LNCAP (cell line): Measurements from ENCODE around the gene MAPK7.

Experiments used
- CTCF ChIP-seq: fragments of 450-650 bp; IDR thresholded peaks from 2 replicates; pipeline ENCODE4 v1.5.1; 2017; ENCODE audit warnings: mild to moderate bottlenecking

The MAPK7 gene

GRCh38 chr17:19363114-19363438 is 15.2 kb upstream of the MAPK7 start:
- peak; percentile 13; the same call in 1 of the 2 replicates for TF ChIP-seq CTCF

GRCh38 chr17:19363460-19364035 is 14.8 kb upstream of the MAPK7 start:
- TF ChIP-seq CTCF, result no peak

- no peak for TF ChIP-seq CTCF
Measured at GRCh38 chr17:19364699-19365498, 13.4 kb upstream of the MAPK7 start.

GRCh38 chr17:19365499-19365817 is 12.8 kb upstream of the MAPK7 start:
- TF ChIP-seq CTCF, result no peak

GRCh38 chr17:19365833-19366636 is 12.3 kb upstream of the MAPK7 start:
- TF ChIP-seq CTCF, result no peak

- TF ChIP-seq CTCF, result no peak
Measured at GRCh38 chr17:19366637-19366972, 11.7 kb upstream of the MAPK7 start.

GRCh38 chr17:19368229-19368628 is 10.1 kb upstream of the MAPK7 start:
- no peak for TF ChIP-seq CTCF
